Transverse colon (tissue), 3 donors: ENCODE data around the gene ZER1.

Experiments
- CTCF ChIP-seq, 5 experiments: fragments of 200-600 bp in 3 of 5; fragments of 450-650 bp in 2 of 5; sonication (generic) in 3 of 5; IDR thresholded peaks; 1 replicate in 2 of 5; 2 replicates in 3 of 5; pipeline ENCODE4 v1.5.1; 2016 to 2017; ENCODE audit warnings: antibody characterized with exemption in 5 of 5, inconsistent platforms in 3 of 5, mild to moderate bottlenecking in 2 of 5, moderate library complexity in 1 of 5
- POLR2A ChIP-seq: fragments of 450-650 bp; IDR thresholded peaks from one replicate; pipeline ENCODE4 v1.6.1; 2016; ENCODE audit warnings: antibody characterized with exemption, mild to moderate bottlenecking, moderate library complexity

GRCh38 chr9:128702949-128703615, 68.6 kb downstream of the ZER1 start:
- no peak for TF ChIP-seq CTCF (IDR thresholded peaks at IDR 0.05)
- no peak for TF ChIP-seq POLR2A
